Mammary epithelial cell (primary cell): Measurements from ENCODE around the gene SLC20A1.

Experiments used
- EZH2 ChIP-seq: IDR thresholded peaks from 2 replicates; pipeline ENCODE4 v1.6.1; 2012; ENCODE audit warnings: low read length, inconsistent platforms, borderline replicate concordance
- TF ChIP-seq, protein P1 (sequence below), 2 donors: IDR thresholded peaks in 1 of 2; conservative IDR thresholded peaks in 1 of 2; 2 replicates each; pipeline ENCODE4 v1.5.1; 2011 to 2012; ENCODE audit warnings: inconsistent platforms in 2 of 2, low read length in 2 of 2, mild to moderate bottlenecking in 2 of 2, control low read depth in 1 of 2, low read depth in 1 of 2; ENCODE audit not compliant: insufficient read depth in 1 of 2; ENCODE audit errors: extremely low read depth in 1 of 2

DNA sequence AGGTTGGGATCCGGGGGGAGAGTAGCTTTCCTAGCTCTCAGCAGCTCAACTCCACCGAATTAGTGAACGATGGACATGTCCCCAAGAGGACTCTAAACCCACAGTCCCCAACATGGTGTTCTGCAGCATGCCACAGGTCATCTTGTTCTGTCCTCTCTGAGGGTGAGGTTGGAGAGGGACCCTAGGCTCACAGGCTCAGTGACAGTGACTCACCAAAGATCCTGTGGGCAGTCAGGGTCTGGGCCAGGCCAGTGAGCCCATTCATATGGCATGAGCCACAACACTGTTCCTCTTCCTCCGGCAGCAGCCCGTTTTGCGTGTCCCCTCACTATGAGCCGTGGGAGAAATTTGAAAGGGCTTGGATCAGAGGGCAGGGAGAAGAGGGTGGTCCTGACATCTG is 2.8 kb upstream of the SLC20A1 start:
- TF ChIP-seq, protein P1, sequence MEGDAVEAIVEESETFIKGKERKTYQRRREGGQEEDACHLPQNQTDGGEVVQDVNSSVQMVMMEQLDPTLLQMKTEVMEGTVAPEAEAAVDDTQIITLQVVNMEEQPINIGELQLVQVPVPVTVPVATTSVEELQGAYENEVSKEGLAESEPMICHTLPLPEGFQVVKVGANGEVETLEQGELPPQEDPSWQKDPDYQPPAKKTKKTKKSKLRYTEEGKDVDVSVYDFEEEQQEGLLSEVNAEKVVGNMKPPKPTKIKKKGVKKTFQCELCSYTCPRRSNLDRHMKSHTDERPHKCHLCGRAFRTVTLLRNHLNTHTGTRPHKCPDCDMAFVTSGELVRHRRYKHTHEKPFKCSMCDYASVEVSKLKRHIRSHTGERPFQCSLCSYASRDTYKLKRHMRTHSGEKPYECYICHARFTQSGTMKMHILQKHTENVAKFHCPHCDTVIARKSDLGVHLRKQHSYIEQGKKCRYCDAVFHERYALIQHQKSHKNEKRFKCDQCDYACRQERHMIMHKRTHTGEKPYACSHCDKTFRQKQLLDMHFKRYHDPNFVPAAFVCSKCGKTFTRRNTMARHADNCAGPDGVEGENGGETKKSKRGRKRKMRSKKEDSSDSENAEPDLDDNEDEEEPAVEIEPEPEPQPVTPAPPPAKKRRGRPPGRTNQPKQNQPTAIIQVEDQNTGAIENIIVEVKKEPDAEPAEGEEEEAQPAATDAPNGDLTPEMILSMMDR (conservative IDR thresholded peaks at IDR 0.05 in 1 of 2, IDR thresholded peaks at IDR 0.05 in 1 of 2; ENCODE audit: extremely low read depth in 1 of 2, insufficient read depth in 1 of 2, low read depth in 1 of 2, low read length in 2 of 2): no peak
- TF ChIP-seq EZH2: no peak
